Ectodermal cell (in vitro differentiated cells): ENCODE data around the gene BCAS1.

Experiments
- H3K27ac ChIP-seq: 2 replicates; pipeline ENCODE4 v1.7.0; 2013; ENCODE audit warnings: mild to moderate bottlenecking, low read depth, low read length; ENCODE audit not compliant: insufficient read depth, poor library complexity, severe bottlenecking
- H3K27me3 ChIP-seq: 2 replicates; pipeline ENCODE4 v1.7.0; 2013; ENCODE audit warnings: mild to moderate bottlenecking, low read length; ENCODE audit not compliant: insufficient read depth, control insufficient read depth, poor library complexity, severe bottlenecking
- H3K36me3 ChIP-seq: one replicate; pipeline ENCODE4 v1.7.0; 2013; ENCODE audit warnings: low read length; ENCODE audit not compliant: control insufficient read depth, insufficient read depth
- H3K4me1 ChIP-seq: one replicate; pipeline ENCODE4 v1.7.0; 2013; ENCODE audit warnings: low read length; ENCODE audit not compliant: control insufficient read depth, insufficient read depth
- H3K4me3 ChIP-seq: 2 replicates; pipeline ENCODE4 v1.7.0; 2013; ENCODE audit warnings: low read depth, low read length, control low read depth; ENCODE audit not compliant: insufficient read depth
- H3K9me3 ChIP-seq: 2 replicates; pipeline ENCODE4 v1.7.0; 2013; ENCODE audit warnings: mild to moderate bottlenecking, low read length, moderate library complexity; ENCODE audit not compliant: control insufficient read depth
- WGBS, 2 experiments: methylation state at CpG; one replicate each; pipeline ENCODE4 v1.1.7; 2013; ENCODE audit warnings: missing lambda C conversion rate in 2 of 2; 5-methylcytosine and 5-hydroxymethylcytosine counted together

Gene BCAS1

GRCh38 chr20:53903652-53903987 lies 166.8 kb downstream of the BCAS1 start:
- Histone ChIP-seq H3K9me3 (no peaks in the 10 kb centered on the region), H3K36me3 (no peaks in the 10 kb centered on the region), H3K4me1 (peaks cover 22% of the 10 kb centered on the region), H3K4me3 (no peak overlapping the region), H3K27me3 (no peaks in the 10 kb centered on the region), H3K27ac (no peak overlapping the region)
- WGBS, 2 experiments = 97 to 98% methylated on average over 2 of the region's 2 CpGs

- H3K27ac ChIP-seq = no peak overlapping the region
- no peak overlapping the region for H3K4me3 ChIP-seq
- peaks cover 26% of the 10 kb centered on the region for H3K4me1 ChIP-seq
- H3K36me3 ChIP-seq = no peaks in the 10 kb centered on the region
- WGBS, 2 experiments = 89 to 94% methylated on average over 11 of the region's 11 CpGs
- H3K27me3 ChIP-seq = no peaks in the 10 kb centered on the region
- H3K9me3 ChIP-seq = no peaks in the 10 kb centered on the region
These were observed 167.3 kb downstream of the BCAS1 start for GRCh38 chr20:53902968-53903651.

GRCh38 chr20:53901497-53902096 lies 168.8 kb downstream of the BCAS1 start:
- H3K27ac ChIP-seq = no peak overlapping the region
- no peaks in the 10 kb centered on the region for H3K36me3 ChIP-seq
- WGBS, 2 experiments = 52 to 72% methylated on average over 3 to 4 of the region's 4 CpGs
- H3K9me3 ChIP-seq = no peaks in the 10 kb centered on the region
- H3K4me3 ChIP-seq = no peak overlapping the region
- no peaks in the 10 kb centered on the region for H3K27me3 ChIP-seq
- H3K4me1 ChIP-seq = peaks cover 26% of the 10 kb centered on the region

- 78 to 87% methylated on average over 5 to 6 of the region's 6 CpGs for WGBS, 2 experiments
- H3K27me3 ChIP-seq = no peaks in the 10 kb centered on the region
These were observed 169.3 kb downstream of the BCAS1 start for GRCh38 chr20:53901064-53901463.

GRCh38 chr20:53900380-53900999 lies 169.9 kb downstream of the BCAS1 start:
- H3K9me3 ChIP-seq = no peaks in the 10 kb centered on the region
- H3K36me3 ChIP-seq = no peaks in the 10 kb centered on the region
- no peaks in the 10 kb centered on the region for H3K27me3 ChIP-seq
- H3K27ac ChIP-seq = no peak overlapping the region
- peaks cover 26% of the 10 kb centered on the region for H3K4me1 ChIP-seq
- H3K4me3 ChIP-seq = no peak overlapping the region
- 63 to 65% methylated on average over 4 of the region's 4 CpGs for WGBS, 2 experiments

More at GRCh38 chr20:53901064-53901463, 169.3 kb downstream of the BCAS1 start:
- Histone ChIP-seq H3K36me3 (no peaks in the 10 kb centered on the region), H3K4me1 (peaks cover 26% of the 10 kb centered on the region), H3K4me3 (no peak overlapping the region), H3K27ac (no peak overlapping the region), H3K9me3 (no peaks in the 10 kb centered on the region)

GRCh38 chr20:53899351-53900167 lies 170.8 kb downstream of the BCAS1 start:
- Histone ChIP-seq H3K9me3 (no peaks in the 10 kb centered on the region), H3K27me3 (no peaks in the 10 kb centered on the region), H3K36me3 (no peaks in the 10 kb centered on the region), H3K4me1 (peaks cover 26% of the 10 kb centered on the region), H3K4me3 (no peak overlapping the region), H3K27ac (no peak overlapping the region)
- 74 to 75% methylated on average over 8 of the region's 8 CpGs for WGBS, 2 experiments

- H3K9me3 ChIP-seq = no peaks in the 10 kb centered on the region
- peaks cover 26% of the 10 kb centered on the region for H3K4me1 ChIP-seq
- no peak overlapping the region for H3K4me3 ChIP-seq
- 94% methylated on average over 8 of the region's 8 CpGs for WGBS, 2 experiments
- no peaks in the 10 kb centered on the region for H3K36me3 ChIP-seq
- H3K27ac ChIP-seq = no peak overlapping the region
- no peaks in the 10 kb centered on the region for H3K27me3 ChIP-seq
These were observed 171.8 kb downstream of the BCAS1 start for GRCh38 chr20:53898556-53898931.

GRCh38 chr20:53897884-53898555 lies 172.4 kb downstream of the BCAS1 start:
- Histone ChIP-seq H3K27ac (no peak overlapping the region), H3K27me3 (no peaks in the 10 kb centered on the region), H3K4me1 (peaks cover 26% of the 10 kb centered on the region), H3K36me3 (no peaks in the 10 kb centered on the region), H3K9me3 (no peaks in the 10 kb centered on the region), H3K4me3 (no peak overlapping the region)
- 54 to 56% methylated on average over 9 of the region's 9 CpGs for WGBS, 2 experiments

- WGBS, 2 experiments = 91 to 93% methylated on average over 1 to 3 of the region's 4 CpGs
- H3K27me3 ChIP-seq = no peaks in the 10 kb centered on the region
- peaks cover 22% of the 10 kb centered on the region for H3K4me1 ChIP-seq
- no peak overlapping the region for H3K4me3 ChIP-seq
- H3K9me3 ChIP-seq = no peaks in the 10 kb centered on the region
- H3K27ac ChIP-seq = no peak overlapping the region
- H3K36me3 ChIP-seq = no peaks in the 10 kb centered on the region
These were observed 173.7 kb downstream of the BCAS1 start for GRCh38 chr20:53896647-53897046.
